ENCODE measurements around the gene SLC18A2. TPM values are rescaled to one million over a fixed set of nuclear protein-coding genes. Genes with fewer than 3 reads are reported as not detected.

Gene SLC18A2
- total RNA-seq, 1 experiment from 2014 or later: not detected

GRCh38 chr10:117306674-117307073, 65.8 kb downstream of the SLC18A2 start:
- no TSS peak for BruUV-seq (replicated peaks)
- no peak overlapping the region for H3K27ac Mint-ChIP-seq (ENCODE audit: unreplicated experiment)
- H3K9me3 Mint-ChIP-seq (ENCODE audit: low read depth, unreplicated experiment): no peaks in the 10 kb centered on the region
- H3K4me1 Mint-ChIP-seq (ENCODE audit: low read depth, unreplicated experiment): peaks cover 5% of the 10 kb centered on the region
- no peak overlapping the region for H3K4me3 Mint-ChIP-seq (ENCODE audit: low read depth, unreplicated experiment)
- TF ChIP-seq, protein P1, sequence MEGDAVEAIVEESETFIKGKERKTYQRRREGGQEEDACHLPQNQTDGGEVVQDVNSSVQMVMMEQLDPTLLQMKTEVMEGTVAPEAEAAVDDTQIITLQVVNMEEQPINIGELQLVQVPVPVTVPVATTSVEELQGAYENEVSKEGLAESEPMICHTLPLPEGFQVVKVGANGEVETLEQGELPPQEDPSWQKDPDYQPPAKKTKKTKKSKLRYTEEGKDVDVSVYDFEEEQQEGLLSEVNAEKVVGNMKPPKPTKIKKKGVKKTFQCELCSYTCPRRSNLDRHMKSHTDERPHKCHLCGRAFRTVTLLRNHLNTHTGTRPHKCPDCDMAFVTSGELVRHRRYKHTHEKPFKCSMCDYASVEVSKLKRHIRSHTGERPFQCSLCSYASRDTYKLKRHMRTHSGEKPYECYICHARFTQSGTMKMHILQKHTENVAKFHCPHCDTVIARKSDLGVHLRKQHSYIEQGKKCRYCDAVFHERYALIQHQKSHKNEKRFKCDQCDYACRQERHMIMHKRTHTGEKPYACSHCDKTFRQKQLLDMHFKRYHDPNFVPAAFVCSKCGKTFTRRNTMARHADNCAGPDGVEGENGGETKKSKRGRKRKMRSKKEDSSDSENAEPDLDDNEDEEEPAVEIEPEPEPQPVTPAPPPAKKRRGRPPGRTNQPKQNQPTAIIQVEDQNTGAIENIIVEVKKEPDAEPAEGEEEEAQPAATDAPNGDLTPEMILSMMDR (IDR thresholded peaks at IDR 0.05; ENCODE audit: unreplicated experiment): no peak
- H3K36me3 Mint-ChIP-seq (ENCODE audit: insufficient read depth, unreplicated experiment): no peaks in the 10 kb centered on the region
- DNase-seq: no peak
- intact Hi-C loops (cut with micrococcal nuclease; ENCODE audit: unreplicated experiment): no loop called here
- H3K27me3 Mint-ChIP-seq (ENCODE audit: unreplicated experiment): no peaks in the 10 kb centered on the region
- CTCF ChIA-PET: no interaction called here

DNA sequence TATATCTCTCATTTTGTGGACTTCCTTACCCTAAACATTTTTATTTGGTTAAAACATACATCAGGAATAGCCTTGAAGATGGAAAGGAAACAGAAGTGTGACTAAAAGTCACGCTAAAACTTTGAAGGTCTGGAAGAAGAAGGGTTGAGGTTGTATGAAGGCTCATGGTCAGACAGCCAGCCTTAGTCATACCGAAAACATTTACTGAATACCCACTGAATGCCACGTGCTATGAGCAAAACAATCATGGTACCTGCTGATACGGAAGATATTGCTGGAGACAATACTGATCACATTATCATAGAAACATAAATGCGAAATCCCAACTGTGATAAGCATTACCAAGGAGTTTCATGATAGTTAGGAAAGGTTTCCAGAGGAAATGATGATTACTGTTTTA, 70.3 kb downstream of the SLC18A2 start:
- intact Hi-C loops (cut with micrococcal nuclease; ENCODE audit: unreplicated experiment): no loop called here

DNA sequence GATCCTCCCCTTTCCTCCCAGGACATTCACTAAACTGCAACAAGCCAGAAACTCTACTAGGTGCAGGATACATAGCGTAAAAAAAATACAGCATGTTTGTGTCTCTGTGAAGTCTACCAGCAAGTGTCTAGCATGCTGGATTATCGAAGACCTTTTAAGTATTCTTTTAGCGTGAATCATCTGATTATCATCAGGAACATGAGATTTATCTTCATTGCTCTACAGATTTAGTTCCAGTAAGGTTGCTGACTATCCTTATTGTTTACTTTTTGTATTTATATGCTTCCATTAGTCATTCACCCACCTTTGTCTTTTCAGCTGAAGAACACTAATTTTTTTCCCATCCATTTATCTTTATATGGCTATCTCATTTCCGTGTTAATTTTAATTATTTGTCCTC, 71.5 kb downstream of the SLC18A2 start:
- CTCF ChIA-PET: no interaction called here
- H3K9me3 Mint-ChIP-seq (ENCODE audit: low read depth, unreplicated experiment): no peaks in the 10 kb centered on the region
- H3K4me1 Mint-ChIP-seq (ENCODE audit: low read depth, unreplicated experiment): peaks cover 8% of the 10 kb centered on the region
- no peak overlapping the region for H3K27ac Mint-ChIP-seq (ENCODE audit: unreplicated experiment)
- H3K36me3 Mint-ChIP-seq (ENCODE audit: insufficient read depth, unreplicated experiment): no peaks in the 10 kb centered on the region
- no peak for DNase-seq
- BruUV-seq (replicated peaks): no TSS peak
- intact Hi-C loops (cut with micrococcal nuclease; ENCODE audit: unreplicated experiment): no loop called here
- no peak overlapping the region for H3K4me3 Mint-ChIP-seq (ENCODE audit: low read depth, unreplicated experiment)
- TF ChIP-seq, protein P1 (IDR thresholded peaks at IDR 0.05; ENCODE audit: unreplicated experiment): no peak
- H3K27me3 Mint-ChIP-seq (ENCODE audit: unreplicated experiment): no peaks in the 10 kb centered on the region

More for the DNA sequence above, 70.3 kb downstream of the SLC18A2 start:
- Mint-ChIP-seq H3K4me3 (ENCODE audit: low read depth, unreplicated experiment) (no peak overlapping the region), H3K27ac (ENCODE audit: unreplicated experiment) (no peak overlapping the region), H3K27me3 (ENCODE audit: unreplicated experiment) (no peaks in the 10 kb centered on the region), H3K9me3 (ENCODE audit: low read depth, unreplicated experiment) (no peaks in the 10 kb centered on the region), H3K4me1 (ENCODE audit: low read depth, unreplicated experiment) (peaks cover 8% of the 10 kb centered on the region), H3K36me3 (ENCODE audit: insufficient read depth, unreplicated experiment) (no peaks in the 10 kb centered on the region)
- no TSS peak for BruUV-seq (replicated peaks)
- CTCF ChIA-PET: no interaction called here
- TF ChIP-seq, protein P1 (IDR thresholded peaks at IDR 0.05; ENCODE audit: unreplicated experiment): no peak
- no peak for DNase-seq

DNA sequence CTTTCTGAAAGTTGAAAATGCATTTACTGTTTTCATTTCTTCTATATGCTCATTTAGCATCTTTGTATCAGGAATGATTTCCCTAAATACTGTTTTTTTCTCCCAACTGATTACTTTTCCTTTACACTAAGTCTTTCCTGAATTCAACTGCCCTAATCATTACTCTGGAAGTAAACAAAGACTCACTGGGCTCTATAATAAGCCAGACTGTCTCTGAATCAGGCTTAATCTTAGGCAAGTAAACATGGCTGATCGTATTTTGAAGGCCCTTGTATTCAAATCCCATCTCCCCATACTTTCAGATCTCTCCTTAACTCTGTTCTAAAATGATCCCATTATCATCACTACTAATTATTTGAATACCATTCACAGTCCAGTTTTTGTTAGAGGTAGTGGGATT, 72.7 kb downstream of the SLC18A2 start:
- no peaks in the 10 kb centered on the region for H3K36me3 Mint-ChIP-seq (ENCODE audit: insufficient read depth, unreplicated experiment)
- H3K27me3 Mint-ChIP-seq (ENCODE audit: unreplicated experiment): no peaks in the 10 kb centered on the region
- no peak overlapping the region for H3K4me3 Mint-ChIP-seq (ENCODE audit: low read depth, unreplicated experiment)
- H3K4me1 Mint-ChIP-seq (ENCODE audit: low read depth, unreplicated experiment): peaks cover 8% of the 10 kb centered on the region
- intact Hi-C loops (cut with micrococcal nuclease; ENCODE audit: unreplicated experiment): no loop called here
- TF ChIP-seq, protein P1 (IDR thresholded peaks at IDR 0.05; ENCODE audit: unreplicated experiment): no peak
- no peaks in the 10 kb centered on the region for H3K9me3 Mint-ChIP-seq (ENCODE audit: low read depth, unreplicated experiment)
- CTCF ChIA-PET: no interaction called here
- DNase-seq: no peak
- no peak overlapping the region for H3K27ac Mint-ChIP-seq (ENCODE audit: unreplicated experiment)
- BruUV-seq (replicated peaks): no TSS peak

All from Calu3 (cell line).